ENCODE measurements around the gene DPYD. TPM values are rescaled to one million over a fixed set of nuclear protein-coding genes. Genes with fewer than 3 reads are reported as not detected.

DPYD gene
- total and polyA plus RNA-seq, 4 experiments from 2014 or later = 49.7 to 58.4 (median 51.9) TPM

DNA sequence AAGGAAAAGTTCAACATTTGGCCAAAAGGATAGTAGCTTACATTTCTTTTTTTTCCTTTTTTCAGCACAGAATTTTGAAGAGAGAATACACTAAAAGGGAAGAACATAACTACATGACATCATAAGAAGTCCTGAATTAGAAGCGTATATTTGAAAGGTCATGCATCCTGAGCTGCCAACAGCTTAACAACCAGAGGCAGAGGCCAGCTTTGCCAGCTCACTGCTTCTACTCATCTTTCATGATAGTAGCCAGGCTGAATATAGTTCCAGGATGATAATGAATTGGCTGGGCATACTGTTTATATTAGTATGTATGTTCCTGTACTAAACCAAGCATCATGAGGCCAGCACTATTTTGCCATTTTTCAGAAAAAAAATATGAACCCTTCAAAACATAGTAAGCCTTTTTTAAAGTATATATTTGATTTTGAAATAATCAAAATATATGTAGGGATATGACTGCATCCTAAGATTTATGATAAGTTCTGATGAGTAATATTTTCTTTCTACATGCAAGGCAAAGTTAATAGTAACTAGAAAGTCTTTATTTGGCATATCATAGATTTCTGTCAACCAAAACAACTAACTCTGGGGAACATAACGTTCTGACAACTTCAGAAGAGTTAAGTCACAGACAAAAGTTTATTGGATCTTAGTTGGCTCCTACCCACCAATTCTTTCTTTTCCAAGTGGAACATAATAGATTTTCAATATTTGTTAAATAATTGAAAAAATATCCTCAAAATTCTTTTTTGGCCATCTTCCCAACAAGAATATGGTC, 123.2 kb downstream of the DPYD start:
- ChIA-PET CTCF (ENCODE audit: partially characterized antibody) (no interaction called here), POLR2A (ENCODE audit: partially characterized antibody) (no interaction called here)
- intact Hi-C loops (cut with micrococcal nuclease) = loop anchor here (10.0 kb wide), 1 partner anchor 47 kb away; no protein-coding TSS in a partner anchor
- Histone ChIP-seq H3K4me3 (ENCODE audit: low read length in 2 of 2) (no peak overlapping the region), H3K27ac (ENCODE audit: low read depth, low read length) (no peak overlapping the region), H3K9me3 (ENCODE audit: control insufficient read depth in 1 of 2, low read length in 2 of 2) (no peaks in the 10 kb centered on the region), H3K27me3 (ENCODE audit: insufficient read depth, low read length) (no peaks in the 10 kb centered on the region), H3K4me1 (ENCODE audit: insufficient read depth, low read length) (peaks cover 2% of the 10 kb centered on the region), H3K36me3 (ENCODE audit: insufficient read depth, low read length) (no peaks in the 10 kb centered on the region)
- Mint-ChIP-seq H3K9me3 (no peaks in the 10 kb centered on the region), H3K27ac (no peak overlapping the region), H3K36me3 (peaks cover 7 to 19% of the 10 kb centered on the region in 2 donors), H3K27me3 (no peaks in the 10 kb centered on the region), H3K4me3 (no peak overlapping the region), H3K4me1 (peaks cover 8 to 29% (median 17%) of the 10 kb centered on the region in 4 donors)
- DNase-seq = no peak

DNA sequence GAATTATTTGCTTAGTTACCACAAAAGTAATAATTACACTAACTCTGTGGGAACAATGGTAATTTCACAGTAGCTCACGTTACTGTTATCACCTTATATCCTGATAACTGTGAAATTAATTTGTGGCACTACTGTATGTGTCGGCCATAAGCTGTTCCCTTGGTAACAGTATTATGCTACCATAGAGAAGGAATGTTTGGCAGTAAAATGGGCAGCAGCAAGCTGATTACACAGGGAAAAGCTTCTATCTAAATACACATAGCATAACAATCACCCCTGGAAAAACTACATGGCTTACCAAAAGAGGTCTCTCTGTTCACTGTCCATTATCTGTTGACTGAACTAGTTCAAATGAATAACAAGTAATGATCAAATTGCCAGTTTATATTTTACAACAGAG, 124.1 kb downstream of the DPYD start:
- Histone ChIP-seq H3K27ac (ENCODE audit: low read depth, low read length) (no peak overlapping the region), H3K9me3 (ENCODE audit: control insufficient read depth in 1 of 2, low read length in 2 of 2) (no peaks in the 10 kb centered on the region), H3K4me3 (ENCODE audit: low read length in 2 of 2) (no peak overlapping the region), H3K4me1 (ENCODE audit: insufficient read depth, low read length) (peaks cover 9% of the 10 kb centered on the region), H3K27me3 (ENCODE audit: insufficient read depth, low read length) (no peaks in the 10 kb centered on the region), H3K36me3 (ENCODE audit: insufficient read depth, low read length) (no peaks in the 10 kb centered on the region)
- ChIA-PET POLR2A (ENCODE audit: partially characterized antibody) (no interaction called here), CTCF (ENCODE audit: partially characterized antibody) (no interaction called here)
- peaks cover 7 to 19% of the 10 kb centered on the region in 2 donors for H3K36me3 Mint-ChIP-seq
- DNase-seq = no peak
- peaks cover 13 to 28% (median 23%) of the 10 kb centered on the region in 4 donors for H3K4me1 Mint-ChIP-seq
- intact Hi-C loops (cut with micrococcal nuclease) = loop anchor here (10.0 kb wide), 1 partner anchor 48 kb away; no protein-coding TSS in a partner anchor
- no peak overlapping the region for H3K4me3 Mint-ChIP-seq
- H3K9me3 Mint-ChIP-seq = no peaks in the 10 kb centered on the region
- no peak overlapping the region for H3K27ac Mint-ChIP-seq
- no peaks in the 10 kb centered on the region for H3K27me3 Mint-ChIP-seq

DNA sequence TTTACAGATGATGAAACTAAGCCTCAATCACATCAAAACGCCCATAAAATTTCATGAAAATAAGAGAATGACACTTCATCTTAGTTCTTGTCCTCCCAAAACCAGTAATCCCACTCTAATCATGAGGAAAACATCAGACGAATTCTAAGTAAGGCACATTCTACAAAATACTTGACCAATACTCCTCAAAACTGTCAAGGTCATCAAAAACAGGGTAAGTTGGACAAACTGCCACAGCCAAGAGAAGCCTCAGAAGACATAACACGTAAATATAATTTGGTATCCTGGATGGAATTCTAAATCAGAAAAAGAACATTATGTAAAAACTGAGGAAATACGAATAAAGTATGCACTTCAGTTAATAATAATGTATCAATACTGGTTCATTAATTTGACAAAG, 128.2 kb downstream of the DPYD start:
- no peak overlapping the region for H3K4me3 ChIP-seq (ENCODE audit: low read length in 2 of 2)
- Mint-ChIP-seq H3K9me3 (no peaks in the 10 kb centered on the region), H3K36me3 (peaks cover 3 to 5% of the 10 kb centered on the region in 2 donors), H3K4me3 (peak overlapping the region in 3 of 8 donors; percentile 3 to 22 (median 11)), H3K27me3 (no peaks in the 10 kb centered on the region), H3K4me1 (peaks cover 30 to 60% (median 42%) of the 10 kb centered on the region in 4 donors), H3K27ac (peak overlapping the region in 1 of 7 donors; percentile 31)
- intact Hi-C loops (cut with micrococcal nuclease) = loop anchor here (10.0 kb wide), 1 partner anchor 52 kb away; no protein-coding TSS in a partner anchor
- H3K4me1 ChIP-seq (ENCODE audit: insufficient read depth, low read length) = peaks cover 35% of the 10 kb centered on the region
- no peaks in the 10 kb centered on the region for H3K36me3 ChIP-seq (ENCODE audit: insufficient read depth, low read length)
- H3K9me3 ChIP-seq (ENCODE audit: control insufficient read depth in 1 of 2, low read length in 2 of 2) = no peaks in the 10 kb centered on the region
- ChIA-PET POLR2A (ENCODE audit: partially characterized antibody) (no interaction called here), CTCF (ENCODE audit: partially characterized antibody) (no interaction called here)
- H3K27ac ChIP-seq (ENCODE audit: low read depth, low read length) = no peak overlapping the region
- no peak for DNase-seq
- H3K27me3 ChIP-seq (ENCODE audit: insufficient read depth, low read length) = no peaks in the 10 kb centered on the region

DNA sequence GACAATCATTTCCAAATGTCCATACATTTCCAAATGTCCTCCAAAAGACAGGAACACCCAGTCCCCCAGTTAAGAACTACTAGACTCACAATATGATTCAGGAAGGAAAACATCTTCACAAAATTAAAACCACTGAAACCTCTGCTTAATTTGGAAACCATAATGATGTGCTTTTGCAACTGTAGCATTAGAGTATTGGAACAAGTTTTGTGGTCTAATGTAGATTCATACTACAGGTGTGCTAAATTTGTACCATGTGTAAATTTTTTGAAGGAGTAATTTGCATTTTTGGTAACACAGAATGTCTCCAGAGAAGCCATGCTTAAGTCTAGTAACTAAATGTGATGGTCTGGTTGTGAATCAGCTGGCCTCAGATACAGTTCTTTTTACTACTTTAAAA, 129.6 kb downstream of the DPYD start:
- H3K4me3 Mint-ChIP-seq = peak overlapping the region in 5 of 8 donors; percentile 12 to 70 (median 52)

DNA sequence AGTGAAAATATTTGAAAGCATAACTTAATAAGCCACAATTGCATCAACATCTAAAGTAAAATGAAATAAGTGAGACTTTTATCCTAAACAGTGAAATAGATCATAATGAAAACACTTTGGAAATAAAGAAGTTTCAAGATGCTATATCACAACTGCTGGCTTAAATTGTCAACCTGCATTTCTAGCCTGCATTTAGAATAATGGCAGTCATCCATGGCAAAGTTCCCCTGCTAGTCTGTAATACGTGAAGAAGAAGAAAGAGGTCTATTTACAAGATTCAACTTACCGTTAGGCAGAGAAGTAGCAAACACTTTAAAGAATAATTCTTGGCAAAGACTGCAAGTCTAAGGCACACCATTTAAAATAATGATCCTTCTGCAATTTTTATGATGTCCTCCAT, 133.6 kb downstream of the DPYD start:
- no peaks in the 10 kb centered on the region for H3K9me3 ChIP-seq (ENCODE audit: control insufficient read depth in 1 of 2, low read length in 2 of 2)
- ChIA-PET POLR2A (ENCODE audit: partially characterized antibody) (no interaction called here), CTCF (ENCODE audit: partially characterized antibody) (no interaction called here)
- no peak overlapping the region for H3K4me3 Mint-ChIP-seq
- intact Hi-C loops (cut with micrococcal nuclease) = no loop called here
- H3K27me3 ChIP-seq (ENCODE audit: insufficient read depth, low read length) = no peaks in the 10 kb centered on the region
- H3K36me3 Mint-ChIP-seq = peaks cover 6 to 9% of the 10 kb centered on the region in 2 donors
- H3K9me3 Mint-ChIP-seq = peaks cover 0 to under 1% (median 0%) of the 10 kb centered on the region in 8 donors
- H3K4me1 Mint-ChIP-seq = peaks cover 26 to 42% (median 28%) of the 10 kb centered on the region in 4 donors
- H3K36me3 ChIP-seq (ENCODE audit: insufficient read depth, low read length) = no peaks in the 10 kb centered on the region
- no peak overlapping the region for H3K27ac Mint-ChIP-seq
- H3K4me1 ChIP-seq (ENCODE audit: insufficient read depth, low read length) = peaks cover 30% of the 10 kb centered on the region
- no peak for DNase-seq
- H3K27me3 Mint-ChIP-seq = no peaks in the 10 kb centered on the region
- H3K4me3 ChIP-seq (ENCODE audit: low read length in 2 of 2) = no peak overlapping the region
- H3K27ac ChIP-seq (ENCODE audit: low read depth, low read length) = no peak overlapping the region

More for the DNA sequence above, 129.6 kb downstream of the DPYD start:
- H3K4me3 ChIP-seq (ENCODE audit: low read length in 2 of 2) = no peak overlapping the region
- Mint-ChIP-seq H3K27ac (peak overlapping the region in 3 of 7 donors; percentile 25 to 67 (median 58)), H3K36me3 (peaks cover 3 to 4% of the 10 kb centered on the region in 2 donors), H3K27me3 (no peaks in the 10 kb centered on the region), H3K9me3 (no peaks in the 10 kb centered on the region), H3K4me1 (peaks cover 31 to 56% (median 38%) of the 10 kb centered on the region in 4 donors)
- no peak overlapping the region for H3K27ac ChIP-seq (ENCODE audit: low read depth, low read length)
- no peaks in the 10 kb centered on the region for H3K27me3 ChIP-seq (ENCODE audit: insufficient read depth, low read length)
- H3K9me3 ChIP-seq (ENCODE audit: control insufficient read depth in 1 of 2, low read length in 2 of 2) = no peaks in the 10 kb centered on the region
- no peak for DNase-seq
- H3K4me1 ChIP-seq (ENCODE audit: insufficient read depth, low read length) = peaks cover 35% of the 10 kb centered on the region
- ChIA-PET CTCF (ENCODE audit: partially characterized antibody) (no interaction called here), POLR2A (ENCODE audit: partially characterized antibody) (no interaction called here)
- no peaks in the 10 kb centered on the region for H3K36me3 ChIP-seq (ENCODE audit: insufficient read depth, low read length)
- intact Hi-C loops (cut with micrococcal nuclease) = loop anchor here (10.0 kb wide), 1 partner anchor 54 kb away; no protein-coding TSS in a partner anchor

DNA sequence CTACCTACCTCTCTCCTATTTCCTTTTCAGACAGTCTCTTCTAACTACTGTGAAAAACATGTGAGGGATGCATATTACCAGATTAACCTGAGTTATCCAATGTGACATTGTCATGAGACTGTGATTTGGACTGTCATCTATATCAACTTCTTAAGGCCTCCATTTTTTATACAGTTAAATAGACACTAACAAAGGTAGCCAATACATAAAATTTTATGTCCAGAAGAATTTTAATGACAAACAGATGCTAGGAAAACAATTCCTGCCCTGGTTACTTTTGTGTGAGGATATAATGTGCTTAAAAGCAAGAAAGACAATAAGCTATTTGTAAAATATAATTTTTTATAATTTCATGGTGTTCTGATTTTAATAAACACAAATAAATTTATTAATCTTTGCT, 136.2 kb downstream of the DPYD start:
- H3K27ac ChIP-seq (ENCODE audit: low read depth, low read length) = no peak overlapping the region
- no peak overlapping the region for H3K27ac Mint-ChIP-seq
- intact Hi-C loops (cut with micrococcal nuclease) = no loop called here
- no peak overlapping the region for H3K4me3 Mint-ChIP-seq
- peaks cover 0 to 2% (median 0%) of the 10 kb centered on the region in 8 donors for H3K9me3 Mint-ChIP-seq
- H3K36me3 Mint-ChIP-seq = peaks cover 6 to 12% of the 10 kb centered on the region in 2 donors
- H3K9me3 ChIP-seq (ENCODE audit: control insufficient read depth in 1 of 2, low read length in 2 of 2) = no peaks in the 10 kb centered on the region
- H3K4me3 ChIP-seq (ENCODE audit: low read length in 2 of 2) = no peak overlapping the region
- peaks cover 7 to 16% (median 13%) of the 10 kb centered on the region in 4 donors for H3K4me1 Mint-ChIP-seq
- POLR2A ChIA-PET (ENCODE audit: partially characterized antibody) = no interaction called here
- H3K36me3 ChIP-seq (ENCODE audit: insufficient read depth, low read length) = no peaks in the 10 kb centered on the region
- H3K4me1 ChIP-seq (ENCODE audit: insufficient read depth, low read length) = peaks cover 11% of the 10 kb centered on the region
- no peaks in the 10 kb centered on the region for H3K27me3 Mint-ChIP-seq
- no peaks in the 10 kb centered on the region for H3K27me3 ChIP-seq (ENCODE audit: insufficient read depth, low read length)
- no peak for DNase-seq
- CTCF ChIA-PET (ENCODE audit: partially characterized antibody) = no interaction called here

DNA sequence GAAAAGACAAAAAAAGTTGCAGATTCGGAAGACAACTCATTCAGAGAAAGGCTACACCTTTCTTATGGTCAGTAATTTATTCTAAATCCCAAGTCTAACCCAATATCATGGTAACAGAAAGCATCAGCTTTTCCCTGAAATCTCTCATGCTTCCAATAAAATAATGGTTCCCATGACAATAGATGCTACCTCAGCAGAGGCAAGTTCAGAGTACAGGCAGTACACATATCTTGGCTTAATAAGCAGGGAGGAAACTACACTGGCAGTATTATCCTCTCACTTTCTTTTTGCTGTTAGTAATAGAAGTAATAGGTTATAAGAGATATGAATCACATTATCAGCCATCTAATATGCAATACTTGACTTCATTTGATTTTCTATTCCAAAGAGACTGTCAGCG, 137.1 kb downstream of the DPYD start:
- Histone ChIP-seq H3K27ac (ENCODE audit: low read depth, low read length) (no peak overlapping the region), H3K4me1 (ENCODE audit: insufficient read depth, low read length) (peaks cover 4% of the 10 kb centered on the region), H3K27me3 (ENCODE audit: insufficient read depth, low read length) (no peaks in the 10 kb centered on the region), H3K9me3 (ENCODE audit: control insufficient read depth in 1 of 2, low read length in 2 of 2) (no peaks in the 10 kb centered on the region), H3K4me3 (ENCODE audit: low read length in 2 of 2) (no peak overlapping the region), H3K36me3 (ENCODE audit: insufficient read depth, low read length) (no peaks in the 10 kb centered on the region)
- peaks cover 6 to 11% (median 7%) of the 10 kb centered on the region in 4 donors for H3K4me1 Mint-ChIP-seq
- no peak overlapping the region for H3K4me3 Mint-ChIP-seq
- H3K9me3 Mint-ChIP-seq = peaks cover 0 to 2% (median 0%) of the 10 kb centered on the region in 8 donors
- H3K27me3 Mint-ChIP-seq = no peaks in the 10 kb centered on the region
- H3K27ac Mint-ChIP-seq = no peak overlapping the region
- peaks cover 6 to 12% of the 10 kb centered on the region in 2 donors for H3K36me3 Mint-ChIP-seq
- intact Hi-C loops (cut with micrococcal nuclease) = no loop called here
- no peak for DNase-seq
- CTCF ChIA-PET (ENCODE audit: partially characterized antibody) = no interaction called here
- POLR2A ChIA-PET (ENCODE audit: partially characterized antibody) = no interaction called here

All from CD4-positive, alpha-beta memory T cell (primary cell).